K562 (cell line): ENCODE measurements around the gene UBXN11. TPM values are rescaled to one million over a fixed set of nuclear protein-coding genes. Genes with fewer than 3 reads are reported as not detected.
A peak's percentile ranks its signal among the peaks of the same experiment; 100 is the strongest.

Experiments used
- ARID4B ChIP-seq: sonication (generic); formaldehyde crosslinking; IDR thresholded peaks from 2 replicates; pipeline ENCODE4 v1.8.0; 2022; ENCODE audit warnings: mild to moderate bottlenecking, missing genetic modification reagents
- BRD4 ChIP-seq: fragments of 200-600 bp; sonication (generic); IDR thresholded peaks from 2 replicates; pipeline ENCODE4 v1.6.1; 2017; ENCODE audit warnings: inconsistent platforms
- CHD7 ChIP-seq: fragments of 200-600 bp; sonication (generic); IDR thresholded peaks from one replicate; pipeline ENCODE4 v1.6.1; 2012; ENCODE audit warnings: mild to moderate bottlenecking, low read depth, low read length, inconsistent platforms
- CREBBP ChIP-seq: IDR thresholded peaks from one replicate; pipeline ENCODE4 v1.6.1; 2012; ENCODE audit warnings: low read depth, mild to moderate bottlenecking, control low read depth, inconsistent platforms, low read length
- CTCFL ChIP-seq: IDR thresholded peaks from 2 replicates; pipeline ENCODE4 v1.6.1; 2011; ENCODE audit warnings: borderline replicate concordance, low read depth, mild to moderate bottlenecking, moderate library complexity, low read length; ENCODE audit not compliant: insufficient read depth, poor library complexity, severe bottlenecking
- RAD21 ChIP-seq, 2 experiments: fragments of 250-450 bp in 1 of 2; fragments of 450-650 bp in 1 of 2; sonication (Bioruptor Pico) in 1 of 2; formaldehyde crosslinking in 1 of 2; IDR thresholded peaks in 1 of 2; conservative IDR thresholded peaks in 1 of 2; 2 replicates each; pipeline versions ENCODE4 v1.4.0 to v1.8.0; 2020 to 2022; ENCODE audit warnings: mild to moderate bottlenecking in 2 of 2, moderate library complexity in 1 of 2
- SIX5 ChIP-seq, 2 experiments: IDR thresholded peaks; 2 replicates each; pipeline ENCODE4 v1.6.1; 2011; ENCODE audit warnings: low read length in 2 of 2, borderline replicate concordance in 1 of 2, low read depth in 1 of 2, mild to moderate bottlenecking in 1 of 2, moderate library complexity in 1 of 2; ENCODE audit not compliant: insufficient read depth in 1 of 2
- ZNF316 ChIP-seq: fragments of 450-650 bp; IDR thresholded peaks from 2 replicates; pipeline ENCODE4 v1.6.1; 2016
- polyA plus RNA-seq, 8 experiments: library from polyadenylated mRNA; depleted of rRNA in 4 of 8; stranded (reverse) in 5 of 8; unstranded in 3 of 8; fragments of >200 nt; fragmentation: Nextera tagmentation in 2 of 8; fragmentation: Illumina TruSeq in 1 of 8; extraction: Ambion mirVana in 2 of 8; extraction: Trizol in 1 of 8; gene quantifications; 2 replicates each; pipeline versions ENCODE4 v1.2.1 to v1.2.3, GENCODE V29; 2011 to 2014; ENCODE audit warnings: inconsistent platforms in 1 of 8, missing spikeins in 1 of 8
- total RNA-seq, 7 experiments: library from RNA; depleted of rRNA in 6 of 7; stranded (reverse); fragments of >200 nt in 6 of 7; fragmentation: Illumina TruSeq in 2 of 7; extraction: Trizol in 2 of 7; gene quantifications; 2 replicates each; pipeline versions ENCODE4 v1.2.1 to v1.2.3, GENCODE V29; 2011 to 2021; ENCODE audit warnings: low replicate concordance in 1 of 7

UBXN11 gene
- total and polyA plus RNA-seq, 9 of the 15 experiments (the other 6 are each of a cell fraction or from before 2014, with no cell fraction given) = 0.48 to 34.3 (median 11.3) TPM

GRCh38 chr1:26327956-26328362 lies 21.5 kb upstream of the UBXN11 start (continued):
- TF ChIP-seq CREBBP = no peak
- no peak for TF ChIP-seq ARID4B (CRISPR knock-in tag)
- peak; percentile 68 for TF ChIP-seq ZNF316
- TF ChIP-seq CHD7 = no peak
- TF ChIP-seq SIX5 (IDR thresholded peaks at IDR 0.05; ENCODE audit: borderline replicate concordance in 1 of 2, insufficient read depth in 1 of 2, low read depth in 1 of 2, low read length in 2 of 2) = no peak
- TF ChIP-seq RAD21 (CRISPR knock-in tag; conservative IDR thresholded peaks at IDR 0.05 in 1 of 2, IDR thresholded peaks at IDR 0.05 in 1 of 2) = peak in 1 of 2 experiments; percentile 31; a peak in 2 of 4 replicates
- no peak for TF ChIP-seq BRD4
- no peak for TF ChIP-seq CTCFL
- TF ChIP-seq, all 486 proteins: peak for 6
